Osteoblast (primary cell): ENCODE measurements around the gene IL22. TPM values are rescaled to one million over a fixed set of nuclear protein-coding genes. Genes with fewer than 3 reads are reported as not detected.

ENCODE experiments used
- DNase-seq: peaks from one replicate; pipeline ENCODE4 v3.0.0; 2011; ENCODE audit warnings: low spot score, mixed read lengths; ENCODE audit not compliant: insufficient read length; ENCODE audit errors: missing footprints
- H2AFZ ChIP-seq: 2 replicates; pipeline ENCODE4 v1.6.0; 2011; ENCODE audit warnings: mild to moderate bottlenecking, low read length
- H3K27ac ChIP-seq: 2 replicates; pipeline ENCODE4 v1.5.1; 2011; ENCODE audit warnings: mild to moderate bottlenecking, low read depth, low read length, moderate library complexity
- H3K27me3 ChIP-seq: 2 replicates; pipeline ENCODE4 v1.6.0; 2012; ENCODE audit warnings: mild to moderate bottlenecking, control low read depth, inconsistent platforms, low read length, moderate library complexity; ENCODE audit not compliant: insufficient read depth
- H3K36me3 ChIP-seq: 2 replicates; pipeline ENCODE4 v1.5.1; 2011; ENCODE audit warnings: mild to moderate bottlenecking, low read length, control low read depth, moderate library complexity; ENCODE audit not compliant: insufficient read depth
- H3K4me1 ChIP-seq: 2 replicates; pipeline ENCODE4 v1.5.1; 2011; ENCODE audit warnings: mild to moderate bottlenecking, low read length, control low read depth, moderate library complexity; ENCODE audit not compliant: insufficient read depth
- H3K4me2 ChIP-seq: 2 replicates; pipeline ENCODE4 v1.6.0; 2011; ENCODE audit warnings: mild to moderate bottlenecking, low read length; ENCODE audit not compliant: insufficient read depth
- H3K4me3 ChIP-seq: fragments of 200-600 bp; sonication (generic); 3 replicates; pipeline ENCODE4 v1.5.1; 2012; ENCODE audit warnings: mild to moderate bottlenecking, low read length, inconsistent platforms; ENCODE audit not compliant: insufficient read depth
- H3K79me2 ChIP-seq: 2 replicates; pipeline ENCODE4 v1.6.0; 2012; ENCODE audit warnings: mild to moderate bottlenecking, low read length, control low read depth, inconsistent platforms; ENCODE audit not compliant: insufficient read depth
- H3K9me3 ChIP-seq: 2 replicates; pipeline ENCODE4 v1.5.1; 2011; ENCODE audit warnings: low read depth, low read length, control low read depth
- H4K20me1 ChIP-seq: 2 replicates; pipeline ENCODE4 v1.6.0; 2012; ENCODE audit warnings: mild to moderate bottlenecking, low read length, control low read depth; ENCODE audit not compliant: insufficient read depth
- CTCF ChIP-seq: IDR thresholded peaks from 2 replicates; pipeline ENCODE4 v1.5.1; 2011; ENCODE audit warnings: mild to moderate bottlenecking, low read depth, low read length, moderate library complexity; ENCODE audit errors: extremely low read depth
- total RNA-seq: library from RNA; depleted of rRNA; stranded (reverse); fragments of >200 nt; gene quantifications from 2 replicates; pipeline ENCODE4 v1.2.3, GENCODE V29; 2012

IL22 gene
- total RNA-seq, 1 donor = not detected

- peaks cover 4% of the 10 kb centered on the region for H3K4me1 ChIP-seq
- no peak for TF ChIP-seq CTCF
- H3K79me2 ChIP-seq = no peaks in the 10 kb centered on the region
- H3K27ac ChIP-seq = no peak overlapping the region
- DNase-seq = no peak
- H4K20me1 ChIP-seq = no peaks in the 10 kb centered on the region
- no peaks in the 10 kb centered on the region for H3K9me3 ChIP-seq
- no peak overlapping the region for H3K4me3 ChIP-seq
- H3K27me3 ChIP-seq = peaks cover 26% of the 10 kb centered on the region
- no peak overlapping the region for H2AFZ ChIP-seq
- no peak overlapping the region for H3K4me2 ChIP-seq
- H3K36me3 ChIP-seq = no peaks in the 10 kb centered on the region
Observed at GRCh38 chr12:68199127-68199526, 54.3 kb downstream of the IL22 start.

- Histone ChIP-seq H3K4me2 (no peak overlapping the region), H3K9me3 (no peaks in the 10 kb centered on the region), H3K4me3 (no peak overlapping the region), H3K27ac (no peak overlapping the region), H3K27me3 (peaks cover 23% of the 10 kb centered on the region), H3K4me1 (peaks cover 4% of the 10 kb centered on the region), H4K20me1 (no peaks in the 10 kb centered on the region), H2AFZ (no peak overlapping the region), H3K36me3 (no peaks in the 10 kb centered on the region), H3K79me2 (no peaks in the 10 kb centered on the region)
- no peak for DNase-seq
- TF ChIP-seq CTCF = no peak
Observed at GRCh38 chr12:68198507-68199086, 54.8 kb downstream of the IL22 start.

Other genes starting within 250 kb of the IL22 start
- not detected in 2 replicates for gene IFNG, start 93.9 kb downstream of the IL22 start, total RNA-seq
- 2.4 and 3.6 TPM in 2 replicates for gene IL26, start 27.8 kb downstream of the IL22 start, total RNA-seq
- gene MDM1, start 78.8 kb upstream of the IL22 start, total RNA-seq = 28.2 and 29.5 TPM in 2 replicates